Peyer's patch (tissue), 4 donors: ENCODE data around the gene MAB21L4.

Experiments used
- POLR2A ChIP-seq, 2 donors: fragments of 450-650 bp; IDR thresholded peaks; one replicate each; pipeline ENCODE4 v1.5.1; 2017; ENCODE audit warnings: antibody characterized with exemption in 2 of 2, mild to moderate bottlenecking in 2 of 2, moderate library complexity in 2 of 2
- TF ChIP-seq, protein P1 (sequence below), 6 experiments: fragments of 450-650 bp in 4 of 6; fragments of 200-600 bp in 2 of 6; sonication (generic) in 1 of 6; IDR thresholded peaks; one replicate each; pipeline ENCODE4 v1.5.1; 2017 to 2019; ENCODE audit warnings: antibody characterized with exemption in 6 of 6, mild to moderate bottlenecking in 3 of 6, moderate library complexity in 1 of 6

- no peak for TF ChIP-seq POLR2A (IDR thresholded peaks at IDR 0.05)
- TF ChIP-seq, protein P1, sequence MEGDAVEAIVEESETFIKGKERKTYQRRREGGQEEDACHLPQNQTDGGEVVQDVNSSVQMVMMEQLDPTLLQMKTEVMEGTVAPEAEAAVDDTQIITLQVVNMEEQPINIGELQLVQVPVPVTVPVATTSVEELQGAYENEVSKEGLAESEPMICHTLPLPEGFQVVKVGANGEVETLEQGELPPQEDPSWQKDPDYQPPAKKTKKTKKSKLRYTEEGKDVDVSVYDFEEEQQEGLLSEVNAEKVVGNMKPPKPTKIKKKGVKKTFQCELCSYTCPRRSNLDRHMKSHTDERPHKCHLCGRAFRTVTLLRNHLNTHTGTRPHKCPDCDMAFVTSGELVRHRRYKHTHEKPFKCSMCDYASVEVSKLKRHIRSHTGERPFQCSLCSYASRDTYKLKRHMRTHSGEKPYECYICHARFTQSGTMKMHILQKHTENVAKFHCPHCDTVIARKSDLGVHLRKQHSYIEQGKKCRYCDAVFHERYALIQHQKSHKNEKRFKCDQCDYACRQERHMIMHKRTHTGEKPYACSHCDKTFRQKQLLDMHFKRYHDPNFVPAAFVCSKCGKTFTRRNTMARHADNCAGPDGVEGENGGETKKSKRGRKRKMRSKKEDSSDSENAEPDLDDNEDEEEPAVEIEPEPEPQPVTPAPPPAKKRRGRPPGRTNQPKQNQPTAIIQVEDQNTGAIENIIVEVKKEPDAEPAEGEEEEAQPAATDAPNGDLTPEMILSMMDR (IDR thresholded peaks at IDR 0.05), result no peak
These were observed 6.9 kb downstream of the MAB21L4 start for GRCh38 chr2:240888890-240889573.
